HS-27A (cell line): Measurements from ENCODE around the gene SH3RF3.
"Not testable (repeated sequence)": the region's sequence is repeated elsewhere in the genome, so short reads cannot be mapped to it uniquely, and the experiment has no call there.

Source experiments
- DNase-seq: peaks from one replicate; pipeline ENCODE4 v3.0.0-alpha.2; 2012; ENCODE audit warnings: low read depth, missing footprints

Gene SH3RF3

DNA sequence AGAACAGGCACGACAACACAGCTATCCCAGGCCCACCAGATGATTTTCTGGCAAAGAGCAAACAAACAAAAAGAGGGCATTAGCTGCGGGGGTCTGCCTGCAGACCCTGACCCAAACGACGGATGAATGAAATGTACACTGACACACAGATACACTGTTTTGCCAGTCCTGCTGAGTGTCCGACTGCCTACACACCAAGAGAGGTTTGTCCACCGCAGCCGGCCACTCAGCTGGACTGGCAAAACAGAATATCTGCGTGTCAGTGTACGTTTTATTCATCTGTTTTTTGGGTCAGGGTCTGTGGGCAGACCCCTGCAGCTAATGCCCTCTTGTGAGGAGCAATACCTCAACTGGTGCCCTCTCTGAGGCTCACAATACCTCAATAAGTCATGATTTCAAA lies 10.7 kb upstream of the SH3RF3 start:
- DNase-seq, result no peak

DNA sequence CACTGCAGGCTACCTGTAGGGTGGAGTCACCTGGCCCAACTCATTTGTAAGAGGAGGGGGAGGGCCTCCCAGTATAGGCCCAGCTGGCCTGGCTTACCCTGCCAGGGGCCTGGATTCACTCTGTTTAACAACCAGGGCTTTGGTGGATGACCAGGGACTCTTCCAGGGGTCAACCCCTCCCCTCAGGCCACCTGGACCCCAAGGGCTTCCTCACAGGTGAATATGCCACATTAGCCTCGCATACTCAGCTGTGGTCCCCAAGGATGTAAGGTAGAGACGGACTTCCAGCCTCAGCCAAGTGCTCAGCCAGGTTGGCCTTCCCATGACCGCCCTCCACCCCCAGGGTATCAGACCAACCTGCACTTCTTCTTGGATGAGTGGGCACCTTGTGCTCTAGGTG lies 8.8 kb upstream of the SH3RF3 start:
- no peak for DNase-seq

DNA sequence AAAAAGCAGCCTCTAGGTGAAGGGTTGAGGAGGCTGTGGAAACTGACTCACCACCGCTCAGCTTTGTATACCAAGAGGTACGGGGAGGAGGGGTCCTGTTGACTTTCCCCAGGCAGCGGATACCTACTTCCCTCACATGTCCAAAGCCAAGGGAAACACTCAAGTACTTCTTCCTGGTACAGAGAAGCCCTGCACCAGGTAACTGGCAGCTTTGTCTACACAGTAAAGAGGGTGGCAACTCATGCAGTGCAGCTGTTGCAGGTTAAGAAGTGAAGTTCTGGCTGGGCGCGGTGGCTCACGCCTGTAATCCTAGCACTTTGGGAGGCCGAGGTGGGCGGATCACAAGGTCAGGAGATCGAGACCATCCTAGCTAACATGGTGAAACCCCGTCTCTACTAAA lies 8.3 kb upstream of the SH3RF3 start:
- not testable (repeated sequence) for DNase-seq

DNA sequence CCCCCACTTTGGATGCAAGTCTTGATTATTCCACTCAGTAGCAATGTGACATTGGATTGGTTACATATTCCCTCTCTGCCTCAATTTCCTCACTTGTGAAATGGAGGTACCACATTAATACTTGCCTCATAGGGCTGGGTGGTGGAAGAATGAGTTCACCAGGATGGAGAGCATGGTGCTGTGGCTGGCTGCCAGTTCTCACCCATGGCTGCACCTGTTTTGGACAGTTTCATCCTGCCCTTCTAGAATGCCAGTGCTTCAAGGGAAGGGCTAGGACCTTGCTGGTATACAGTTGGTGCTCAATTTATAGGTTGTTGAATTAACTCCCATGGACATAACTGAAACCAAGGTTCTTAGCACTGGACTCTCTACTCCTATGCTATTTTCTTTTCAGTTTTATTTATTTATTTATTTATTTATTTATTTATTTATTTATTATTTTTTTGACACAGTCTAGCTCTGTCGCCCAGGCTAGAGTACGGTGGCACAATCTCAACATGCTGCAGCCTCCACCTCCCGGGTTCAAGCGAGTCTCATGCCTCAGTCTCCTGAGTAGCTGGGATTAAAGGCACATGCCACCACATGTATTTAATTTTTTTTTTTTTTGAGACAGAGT lies 5.3 kb upstream of the SH3RF3 start:
- no peak for DNase-seq

DNA sequence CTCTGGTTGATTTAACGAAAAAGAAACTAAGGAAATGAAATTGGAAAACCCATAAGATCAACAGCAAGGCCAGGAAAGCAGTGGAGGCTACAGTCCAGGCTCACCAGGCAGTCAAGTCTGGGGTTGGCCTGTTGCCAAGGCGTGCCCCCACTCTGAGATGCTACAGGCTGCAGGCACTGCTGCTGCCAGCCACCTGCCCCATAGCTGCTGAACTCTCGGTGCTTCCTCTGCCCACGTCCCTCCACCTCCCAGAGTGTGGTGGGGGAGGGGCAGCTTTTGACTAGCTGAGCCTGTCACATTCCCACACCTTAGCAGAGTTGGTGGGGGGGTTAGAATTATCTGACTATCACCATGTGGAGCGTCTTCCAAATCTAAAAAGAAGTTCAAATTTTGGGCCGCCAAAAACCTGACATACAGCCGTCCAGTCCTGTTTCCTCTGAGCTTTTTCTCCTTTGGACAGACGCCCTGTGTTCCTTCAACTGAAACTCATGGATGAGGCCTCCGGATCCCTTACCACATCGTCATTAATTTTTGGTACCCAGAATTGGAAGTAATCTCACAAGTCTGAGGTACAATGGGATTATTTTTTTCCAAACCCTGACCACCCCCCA lies 3.9 kb upstream of the SH3RF3 start:
- DNase-seq, result no peak

DNA sequence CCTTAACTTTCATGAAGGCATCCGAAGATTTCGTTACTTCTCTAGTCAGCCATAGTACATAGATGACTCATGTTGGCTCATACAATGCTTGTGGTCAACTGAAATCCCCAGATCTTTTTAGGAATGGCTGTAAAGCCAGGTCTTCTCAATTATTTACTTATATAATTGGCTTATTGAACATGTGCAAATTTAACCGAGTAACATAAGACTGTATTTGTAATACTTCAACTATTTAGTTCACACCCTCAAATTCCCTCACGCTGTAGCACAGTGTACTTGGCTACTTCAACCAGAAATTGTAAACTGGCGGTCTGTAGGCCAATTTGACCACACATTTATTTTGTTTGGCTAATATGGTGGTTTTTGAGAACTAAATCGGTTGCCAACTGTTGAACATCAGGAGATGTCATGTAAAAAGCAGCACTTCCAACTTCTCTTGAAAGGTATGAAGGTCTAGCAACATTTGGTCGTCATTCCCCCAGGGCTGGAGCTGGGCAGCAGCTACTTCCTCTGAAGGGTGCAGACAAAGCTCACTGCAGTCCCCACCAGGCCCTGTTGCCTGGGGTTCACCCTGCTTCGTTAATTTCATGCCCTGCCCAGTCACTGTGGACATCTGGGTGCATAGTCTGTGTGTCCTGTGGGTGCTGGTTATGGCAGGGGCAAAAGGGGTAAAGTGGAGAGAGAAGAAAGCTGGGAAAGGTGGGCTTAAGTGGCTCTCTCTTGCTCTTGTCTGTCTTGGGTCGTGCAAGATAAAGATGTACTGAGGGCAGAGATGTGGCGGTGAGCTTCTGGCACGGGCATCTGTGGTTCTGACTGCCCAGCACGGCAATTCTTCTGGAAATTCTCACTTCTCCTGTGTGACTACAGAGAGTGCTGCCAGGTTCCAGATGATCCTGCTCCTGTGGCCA lies 3.2 kb upstream of the SH3RF3 start:
- DNase-seq, result peak; percentile 99

DNA sequence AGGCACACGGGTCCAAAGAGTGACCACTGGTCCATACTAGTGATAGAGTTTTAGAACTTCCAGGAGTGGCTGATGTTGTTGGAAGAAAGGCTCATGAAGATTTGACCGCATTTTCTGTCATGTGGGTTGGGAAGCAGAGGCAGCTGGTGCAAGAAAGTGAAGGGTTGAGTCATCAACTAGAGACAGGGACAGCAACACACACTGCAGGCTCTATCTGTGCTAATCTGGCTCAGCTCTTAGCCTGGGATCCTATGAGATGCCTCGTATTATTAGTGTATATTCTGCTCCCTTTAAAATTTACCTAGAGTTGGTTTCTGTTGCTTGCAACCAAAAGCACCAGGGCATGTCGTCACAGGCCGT lies 2.5 kb upstream of the SH3RF3 start:
- DNase-seq, result peak; percentile 87

DNA sequence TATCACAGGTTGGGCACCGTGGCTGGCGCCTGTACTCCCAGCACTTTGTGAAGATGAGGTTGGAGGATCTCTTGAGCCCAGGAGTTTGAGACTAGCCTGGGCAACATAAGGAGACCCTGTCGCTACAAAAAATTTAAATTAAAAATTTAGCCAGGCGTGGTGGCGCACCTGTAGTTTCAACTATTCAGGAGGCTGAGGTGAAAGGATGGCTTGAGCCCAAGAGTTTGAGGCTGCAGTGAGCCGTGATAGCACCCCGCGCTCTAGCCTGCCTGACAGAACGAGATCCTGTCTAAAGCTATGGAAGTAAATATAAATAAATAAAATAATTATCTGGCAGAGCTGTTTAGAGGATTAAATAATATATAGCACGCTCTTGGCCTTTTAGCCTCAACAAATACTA lies 1.4 kb upstream of the SH3RF3 start:
- DNase-seq, result no peak

DNA sequence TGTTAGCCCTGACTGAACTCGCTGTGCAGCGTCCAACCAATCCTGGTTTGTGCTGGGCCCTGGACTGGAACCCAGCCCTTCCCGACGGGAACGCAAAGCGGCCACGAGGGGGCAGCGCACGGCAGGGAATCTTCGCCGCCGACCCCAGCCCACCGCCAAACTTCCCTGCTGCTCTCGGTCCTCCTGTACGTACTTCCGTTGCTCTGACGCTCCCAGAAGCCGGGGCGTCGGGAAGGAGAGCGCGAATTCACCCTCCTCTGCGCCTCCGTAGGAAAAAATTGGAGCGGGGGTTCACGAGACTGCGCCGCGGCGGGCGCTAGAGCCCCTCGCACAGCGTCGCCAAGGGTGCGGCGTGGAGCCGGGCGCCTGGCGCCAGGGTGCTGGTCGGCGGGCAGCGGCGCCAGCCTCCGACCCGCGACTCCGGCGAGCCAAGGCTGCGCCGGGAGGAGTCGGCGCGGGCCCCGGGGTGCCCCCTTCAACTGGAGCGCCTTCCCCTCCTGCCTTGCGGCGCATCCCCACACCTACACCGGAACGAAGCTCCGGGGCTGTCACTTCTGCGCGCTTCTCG lies 873 bp upstream of the SH3RF3 start:
- DNase-seq, result peak; percentile 91

DNA sequence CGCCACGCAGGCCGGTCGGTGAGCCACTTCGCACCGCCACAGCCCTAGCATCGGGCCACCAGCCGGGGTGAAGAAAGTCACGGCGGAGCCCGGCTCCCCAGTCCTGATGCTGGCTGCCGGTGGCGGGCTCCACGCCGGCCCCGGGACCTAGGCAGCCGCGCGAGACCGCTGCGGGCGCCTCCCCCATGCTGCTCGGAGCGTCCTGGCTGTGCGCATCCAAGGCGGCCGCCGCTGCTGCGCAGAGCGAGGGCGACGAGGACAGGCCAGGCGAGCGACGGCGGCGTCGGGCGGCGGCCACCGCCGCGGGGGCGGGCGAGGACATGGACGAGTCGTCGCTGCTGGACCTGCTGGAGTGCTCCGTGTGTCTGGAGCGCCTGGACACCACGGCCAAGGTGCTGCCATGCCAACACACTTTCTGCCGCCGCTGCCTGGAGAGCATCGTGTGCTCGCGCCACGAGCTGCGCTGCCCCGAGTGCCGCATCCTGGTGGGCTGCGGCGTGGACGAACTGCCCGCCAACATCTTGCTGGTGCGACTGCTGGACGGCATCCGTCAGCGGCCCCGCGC lies 433 bp downstream of the SH3RF3 start:
- DNase-seq, result no peak

DNA sequence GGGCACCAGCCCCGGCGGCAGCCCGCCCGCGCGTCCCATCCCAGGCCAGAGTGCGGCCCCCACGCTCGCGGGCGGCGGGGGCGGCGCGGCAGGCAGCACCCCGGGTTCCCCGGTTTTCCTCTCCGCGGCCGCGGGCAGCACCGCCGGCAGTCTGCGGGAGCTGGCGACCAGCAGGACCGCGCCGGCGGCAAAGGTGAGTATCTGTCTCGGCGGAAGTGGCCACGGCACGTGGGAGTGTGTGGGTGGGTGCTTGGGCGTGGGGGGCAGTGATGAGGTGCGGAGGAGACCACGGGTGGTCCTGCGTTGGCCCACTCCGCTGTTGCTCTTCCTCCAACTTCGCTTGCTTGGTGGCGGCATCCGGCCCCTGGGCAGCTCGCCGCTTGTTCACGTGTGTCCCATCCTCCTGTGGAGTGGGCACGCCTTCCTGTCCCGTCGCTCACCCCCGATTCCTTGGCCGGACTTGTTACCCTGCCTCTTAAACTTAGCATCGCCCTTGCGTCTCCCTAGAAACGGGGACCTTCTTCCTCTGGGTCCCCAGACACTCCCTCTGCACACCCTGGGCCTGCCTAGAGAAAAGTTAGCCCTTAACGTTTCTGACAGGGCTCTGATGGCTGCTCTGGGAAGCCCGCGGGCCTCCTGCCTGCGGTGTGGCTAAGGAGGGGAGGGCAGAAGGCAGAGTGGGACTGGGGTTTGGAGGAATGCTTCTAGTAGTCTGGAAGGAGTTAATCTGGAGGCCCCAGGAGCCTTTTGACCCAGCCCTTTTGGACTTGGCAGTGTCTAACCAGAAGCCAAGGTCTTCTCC lies 1.1 kb downstream of the SH3RF3 start:
- no peak for DNase-seq

DNA sequence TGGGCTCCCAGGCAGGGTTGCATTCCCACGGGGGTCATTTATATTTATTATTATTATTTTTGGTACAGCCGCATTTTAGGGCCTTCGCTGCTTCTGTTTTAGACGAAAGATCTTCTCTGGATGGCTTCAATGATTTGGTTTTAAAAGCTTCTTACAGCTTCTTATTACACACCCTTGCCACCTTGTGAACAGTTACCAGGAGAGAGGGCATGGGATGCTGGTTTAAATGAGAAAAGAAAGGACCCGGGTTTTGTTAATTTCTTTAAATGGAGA lies 1.7 kb downstream of the SH3RF3 start:
- no peak for DNase-seq

DNA sequence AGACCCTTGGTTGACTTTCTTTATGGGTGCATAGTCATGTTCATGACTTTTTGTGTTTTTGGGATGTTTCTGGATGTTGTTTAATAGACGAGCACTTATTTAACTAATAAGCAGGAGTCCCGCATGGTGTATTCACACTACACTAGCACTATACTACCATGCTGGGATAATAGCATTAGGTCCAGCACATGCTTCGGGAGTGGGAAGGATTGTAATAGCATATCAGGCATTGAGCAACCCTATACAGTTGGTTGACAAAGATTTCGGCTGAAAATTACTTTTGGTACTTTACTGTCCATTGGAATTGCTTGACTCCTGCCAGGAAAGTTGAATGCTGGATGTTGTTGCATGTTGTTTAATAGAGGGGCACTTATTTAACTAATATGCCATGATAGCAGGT lies 2.8 kb downstream of the SH3RF3 start:
- no peak for DNase-seq

DNA sequence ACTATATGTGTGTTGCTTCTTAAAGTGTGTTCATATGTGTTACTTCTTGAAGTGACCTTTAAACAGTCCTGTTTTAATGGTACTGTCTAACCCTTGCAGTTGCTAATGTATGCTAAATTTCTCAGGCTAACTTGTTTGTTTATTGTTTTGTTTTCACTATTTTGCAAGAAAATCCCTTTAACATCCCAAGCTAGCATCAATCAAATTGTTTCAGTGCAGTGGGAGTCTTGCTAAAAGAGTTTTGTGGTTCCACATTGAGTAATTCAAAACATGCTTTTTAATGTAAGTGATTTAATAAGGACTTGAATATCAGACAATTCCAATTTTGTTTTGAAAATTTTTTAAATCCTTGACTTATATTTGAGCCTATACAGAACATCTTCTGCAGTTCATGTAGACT lies 3.6 kb downstream of the SH3RF3 start:
- DNase-seq, result no peak

DNA sequence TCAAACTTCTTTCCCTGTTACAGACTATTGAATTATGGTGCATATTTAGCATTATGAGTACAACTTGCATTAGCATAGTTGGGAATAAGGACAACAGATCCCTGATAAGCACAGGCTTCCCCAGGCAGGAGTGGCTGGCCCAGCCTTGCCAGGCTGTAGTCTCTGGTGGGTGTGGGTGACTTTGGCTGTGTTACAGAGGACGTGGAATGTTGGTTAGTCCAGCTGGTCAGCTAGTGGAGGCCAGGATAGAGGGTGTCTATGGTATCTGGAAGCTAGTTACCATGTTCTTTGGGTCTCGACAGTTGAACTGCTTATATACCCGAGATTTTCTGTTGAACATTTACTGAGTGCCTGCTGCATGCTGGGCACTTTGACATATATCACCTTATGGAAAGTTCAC lies 4.7 kb downstream of the SH3RF3 start:
- DNase-seq, result no peak

DNA sequence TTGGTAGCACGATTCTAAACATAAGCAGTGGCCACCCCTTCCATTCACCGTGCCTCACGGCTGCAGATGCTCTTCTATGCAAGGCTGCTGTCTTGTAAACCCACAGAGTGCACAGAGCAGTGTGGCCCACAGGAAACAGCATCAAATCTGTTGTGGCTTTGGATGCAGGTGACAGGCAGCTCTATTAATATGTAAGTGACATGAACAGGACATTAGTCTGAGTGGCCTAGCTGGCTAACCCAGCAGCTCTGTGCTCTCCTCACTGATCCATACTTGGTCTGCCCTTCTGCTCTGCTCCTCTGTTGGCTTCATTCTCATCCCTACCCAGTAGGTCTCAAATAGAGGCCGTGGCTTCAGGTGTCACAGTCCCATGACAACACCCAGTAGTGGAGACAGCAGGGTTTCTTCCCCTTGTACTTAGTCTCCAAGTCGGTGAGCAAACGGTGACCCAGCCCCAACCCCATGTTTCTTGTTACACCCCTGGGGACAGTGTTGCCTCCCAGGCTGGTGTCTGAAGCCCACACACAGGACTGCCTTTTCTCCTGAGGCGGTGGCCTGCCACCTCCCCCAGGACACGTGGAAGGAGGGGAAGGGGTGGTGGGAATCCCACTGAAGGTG lies 5.8 kb downstream of the SH3RF3 start:
- no peak for DNase-seq

DNA sequence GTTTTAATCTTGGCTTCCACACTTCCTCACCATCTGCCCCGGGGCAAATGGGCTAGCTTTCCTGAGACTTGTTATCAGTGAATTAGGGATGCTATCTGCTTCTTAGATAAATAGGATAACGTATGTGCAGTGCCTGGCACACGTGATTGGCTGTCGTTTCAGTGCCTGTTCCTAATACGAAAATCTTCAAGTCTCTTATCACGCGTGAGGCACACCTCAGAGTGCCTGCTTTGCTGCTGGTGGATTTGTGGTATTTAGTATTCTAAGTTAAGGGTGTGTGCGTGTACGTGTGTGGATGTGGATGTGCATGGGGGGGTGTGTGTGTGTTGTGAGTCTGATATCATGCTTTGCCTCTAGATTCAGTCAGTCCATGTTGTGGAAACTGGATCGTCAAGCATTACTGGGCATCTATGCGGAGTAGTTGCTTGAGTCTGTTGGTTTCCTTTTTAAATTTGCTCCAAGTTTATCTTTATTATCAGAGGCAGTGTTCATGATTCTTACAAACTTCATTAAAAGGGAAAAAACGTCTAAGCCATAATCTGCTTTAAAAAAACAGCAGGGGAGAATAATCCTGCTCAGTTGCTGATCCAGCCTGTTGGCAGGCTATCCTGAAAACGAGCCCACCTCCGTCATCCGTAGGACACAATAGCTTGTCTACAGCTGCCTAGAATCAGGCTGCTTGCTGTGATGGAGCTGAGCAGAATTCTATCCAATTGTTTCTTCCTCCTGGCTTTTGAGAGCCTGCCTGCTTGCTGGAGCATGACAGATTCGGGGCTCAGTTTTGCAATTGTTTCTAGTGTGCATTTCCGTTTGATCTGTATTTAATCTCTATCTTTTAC lies 6.6 kb downstream of the SH3RF3 start:
- no peak for DNase-seq

DNA sequence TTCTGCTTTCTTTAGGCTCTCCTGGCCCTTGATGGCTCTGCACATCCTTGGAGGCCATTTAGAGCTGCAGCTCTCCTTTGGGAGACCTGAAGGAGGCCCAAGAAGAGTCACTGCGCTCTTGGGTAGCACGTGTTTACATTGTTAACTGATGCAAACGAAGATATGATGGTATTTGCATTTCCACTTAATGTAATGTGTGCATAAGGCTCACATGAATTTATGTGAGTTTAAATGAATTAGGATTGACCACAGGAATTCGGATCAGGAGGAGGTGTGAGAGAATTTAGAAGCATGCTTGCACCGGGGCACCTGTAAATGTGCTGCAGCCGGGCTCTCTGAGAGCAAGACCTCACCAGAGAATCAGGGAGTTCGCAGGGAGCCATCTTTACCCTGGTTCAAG lies 7.5 kb downstream of the SH3RF3 start:
- no peak for DNase-seq

DNA sequence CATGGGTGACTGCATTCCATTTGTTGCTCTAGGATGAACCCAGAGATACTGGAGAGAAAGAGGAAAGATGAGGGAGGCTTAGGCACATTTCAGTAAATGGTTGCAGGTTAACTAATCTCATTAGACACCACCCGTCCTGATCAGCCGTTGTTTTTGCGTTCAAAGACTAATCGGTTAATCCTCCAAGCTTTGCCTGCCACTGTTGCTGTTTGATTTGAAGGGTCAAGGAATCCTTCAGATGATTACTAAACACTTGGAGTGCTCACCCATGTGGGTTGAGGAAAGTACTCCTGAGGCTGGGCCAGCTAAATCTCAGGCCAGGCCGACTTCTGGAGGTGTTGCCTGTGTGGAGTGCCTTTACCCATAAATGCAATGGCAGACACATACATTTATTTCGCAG lies 8.6 kb downstream of the SH3RF3 start:
- no peak for DNase-seq

DNA sequence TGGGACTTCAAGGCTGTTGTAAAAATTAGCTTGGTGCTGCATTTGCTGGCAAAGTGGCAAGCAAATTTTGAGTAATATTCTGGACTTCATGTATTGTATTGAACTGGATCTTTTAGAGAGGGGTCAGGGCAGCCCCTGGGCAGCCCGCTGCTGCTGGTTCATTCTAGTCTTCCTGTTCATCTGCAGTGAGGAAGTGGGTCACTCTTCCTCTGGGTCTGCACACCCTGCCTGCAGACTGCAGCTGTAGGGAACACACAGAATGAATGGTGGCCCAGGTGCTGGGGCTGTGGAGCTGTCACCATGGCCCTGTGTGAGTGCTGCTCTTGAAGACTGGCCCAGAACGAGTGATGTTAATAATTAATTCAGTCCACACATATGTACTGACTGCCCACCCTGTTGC lies 9.4 kb downstream of the SH3RF3 start:
- DNase-seq, result no peak

DNA sequence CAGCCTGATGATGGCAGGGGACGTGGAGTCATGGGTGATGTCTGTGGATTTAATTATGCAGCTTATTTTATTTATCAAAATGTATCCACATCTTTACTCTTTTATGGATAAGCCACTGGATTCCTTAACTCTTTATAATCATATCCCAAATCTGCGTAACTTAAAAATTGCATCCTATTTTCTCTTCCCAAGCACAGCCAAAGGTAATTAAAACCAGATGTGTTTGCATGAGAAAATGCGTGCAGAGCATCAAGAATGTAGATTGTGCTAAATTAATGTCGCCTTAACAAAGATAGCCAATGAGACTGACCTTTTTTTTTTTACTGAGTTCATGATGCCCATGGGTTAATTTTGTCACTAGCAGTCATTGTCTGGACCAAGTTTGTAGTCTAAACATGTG lies 10.0 kb downstream of the SH3RF3 start:
- no peak for DNase-seq
